Kidney (tissue), 14 donors: ENCODE data around the gene GNA15. TPM values are rescaled to one million over a fixed set of nuclear protein-coding genes. Genes with fewer than 3 reads are reported as not detected.
"Not testable (repeated sequence)": the region's sequence is repeated elsewhere in the genome, so short reads cannot be mapped to it uniquely, and the experiment has no call there.

Source experiments
- DNase-seq, 5 donors: peaks; one replicate each; pipeline ENCODE4 v3.0.0-alpha.2; 2013 to 2020
- FAIRE-seq: peaks from 2 replicates; lab custom pipeline; 2012; peaks lifted over from hg19 to GRCh38; lab: Jason Lieb, UNC
- H3K27ac ChIP-seq, 2 donors: one replicate each; pipeline ENCODE4 v1.7.0; 2013; ENCODE audit warnings: low read depth in 2 of 2, low read length in 2 of 2, inconsistent platforms in 1 of 2
- H3K27me3 ChIP-seq: one replicate; pipeline ENCODE4 v1.7.1; 2013; ENCODE audit warnings: low read length, inconsistent platforms; ENCODE audit not compliant: control insufficient read depth, insufficient read depth
- H3K36me3 ChIP-seq, 3 donors: one replicate each; pipeline versions ENCODE4 v1.7.0 to v1.7.1; 2013; ENCODE audit warnings: low read length in 3 of 3, control low read depth in 1 of 3, inconsistent platforms in 1 of 3; ENCODE audit not compliant: insufficient read depth in 3 of 3, control insufficient read depth in 2 of 3
- H3K4me1 ChIP-seq, 3 donors: one replicate each; pipeline versions ENCODE4 v1.7.0 to v1.7.1; 2013; ENCODE audit warnings: low read length in 3 of 3, inconsistent platforms in 1 of 3, low read depth in 1 of 3; ENCODE audit not compliant: control insufficient read depth in 2 of 3, insufficient read depth in 2 of 3
- H3K4me3 ChIP-seq, 3 donors: one replicate each; pipeline versions ENCODE4 v1.7.0 to v1.8.1; 2013; ENCODE audit warnings: low read length in 3 of 3, control low read depth in 1 of 3, inconsistent platforms in 1 of 3
- H3K9ac ChIP-seq, 3 donors: one replicate each; pipeline versions ENCODE4 v1.7.0 to v1.7.1; 2013; ENCODE audit warnings: low read length in 3 of 3, control low read depth in 1 of 3, inconsistent platforms in 1 of 3
- H3K9me3 ChIP-seq, 3 donors: one replicate each; pipeline versions ENCODE4 v1.7.0 to v1.7.1; 2013; ENCODE audit warnings: low read length in 3 of 3, control low read depth in 1 of 3, inconsistent platforms in 1 of 3; ENCODE audit not compliant: control insufficient read depth in 2 of 3, insufficient read depth in 1 of 3
- CTCF ChIP-seq: IDR thresholded peaks from 3 replicates; pipeline ENCODE4 v1.5.1; 2012; ENCODE audit warnings: mild to moderate bottlenecking, moderate library complexity, borderline replicate concordance; ENCODE audit not compliant: insufficient read depth; ENCODE audit errors: extremely low read depth
- intact Hi-C: fragments of 100-400 bp; cut with DNase I; formaldehyde crosslinking; loops from one replicate; pipeline ENCODE4 v1.11.1; 2022
- polyA plus RNA-seq: library from polyadenylated mRNA; stranded (reverse); fragments of 350-450 nt; fragmentation: Illumina TruSeq; extraction: RNeasy Lipid Tissue Mini Kit (QIAGEN cat#74804); gene quantifications from one replicate; pipeline ENCODE4 v1.2.3, GENCODE V29; 2014; ENCODE audit warnings: low read depth, low replicate concordance; ENCODE audit not compliant: insufficient read depth
- total RNA-seq: library from RNA; stranded (reverse); fragmentation: NEBNext Ultra II Directional; extraction: Animal tissue kit (Norgen Biotek cat#: 25700); gene quantifications from one replicate; pipeline ENCODE4 v1.2.1, GENCODE V29; 2021
- donor health status: control.
- donor health status: control.
- donor health status: control.
- donor health status: control.
- donor health status: control.
- donor health status: DM: yes; HTN: yes; CAD: no.
- donor health status: Normal renal cell carcinoma (clear cell type).

The GNA15 gene
- total and polyA plus RNA-seq, 2 donors from 2014 or later = 1.7 to 8.7 TPM

DNA sequence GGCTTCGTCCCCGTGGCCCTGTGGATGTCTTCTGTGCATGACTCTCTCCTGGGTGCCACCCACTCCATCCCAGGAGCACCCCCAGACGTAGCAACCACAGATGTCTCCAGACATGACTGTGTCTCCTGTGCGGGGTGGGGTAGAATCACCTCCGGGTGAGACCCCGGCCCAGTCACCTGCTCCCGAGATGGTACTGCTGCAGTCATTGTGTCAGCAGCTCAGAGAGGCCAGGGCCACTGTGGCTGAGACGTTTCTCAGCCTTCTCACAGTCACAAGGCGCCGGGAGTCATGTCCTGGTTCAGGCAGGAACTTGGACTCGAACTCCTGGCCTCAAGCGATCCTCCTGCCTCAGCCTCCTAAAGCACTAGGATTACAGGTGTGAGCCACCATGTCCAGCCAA is 66.5 kb downstream of the GNA15 start:
- H3K9ac ChIP-seq = no peak overlapping the region
- H3K36me3 ChIP-seq = peaks cover 0 to 5% (median 2%) of the 10 kb centered on the region in 3 donors
- H3K27ac ChIP-seq = no peak overlapping the region
- H3K4me1 ChIP-seq = no peaks in the 10 kb centered on the region
- intact Hi-C loops = no loop called here
- FAIRE-seq (no peak), DNase-seq (peak in 1 of 5 donors; percentile 39)
- H3K9me3 ChIP-seq = no peaks in the 10 kb centered on the region
- no peak overlapping the region for H3K4me3 ChIP-seq
- no peaks in the 10 kb centered on the region for H3K27me3 ChIP-seq
- no peak for TF ChIP-seq CTCF

- H3K27ac ChIP-seq, intact Hi-C loops, H3K36me3 ChIP-seq, H3K4me1 ChIP-seq, H3K27me3 ChIP-seq, FAIRE-seq, H3K9ac ChIP-seq, H3K4me3 ChIP-seq, DNase-seq, H3K9me3 ChIP-seq: not testable (repeated sequence)
These were observed 67.1 kb downstream of the GNA15 start for GRCh38 chr19:3202895-3203294.

GRCh38 chr19:3203805-3204645 is 68.2 kb downstream of the GNA15 start:
- H3K36me3 ChIP-seq = peaks cover 0 to 5% (median 2%) of the 10 kb centered on the region in 3 donors
- FAIRE-seq = no peak
- intact Hi-C loops = no loop called here
- no peak for DNase-seq
- H3K27me3 ChIP-seq = no peaks in the 10 kb centered on the region
- TF ChIP-seq CTCF = no peak
- H3K27ac ChIP-seq = no peak overlapping the region
- no peak overlapping the region for H3K4me3 ChIP-seq
- no peak overlapping the region for H3K9ac ChIP-seq
- no peaks in the 10 kb centered on the region for H3K9me3 ChIP-seq
- no peaks in the 10 kb centered on the region for H3K4me1 ChIP-seq

GRCh38 chr19:3204646-3205275 is 68.9 kb downstream of the GNA15 start:
- H3K27me3 ChIP-seq = no peaks in the 10 kb centered on the region
- H3K9me3 ChIP-seq = no peaks in the 10 kb centered on the region
- intact Hi-C loops = no loop called here
- H3K4me1 ChIP-seq = no peaks in the 10 kb centered on the region
- no peak overlapping the region for H3K4me3 ChIP-seq
- H3K9ac ChIP-seq = no peak overlapping the region
- TF ChIP-seq CTCF = no peak
- H3K27ac ChIP-seq = no peak overlapping the region
- H3K36me3 ChIP-seq = peaks cover 0 to 5% (median 2%) of the 10 kb centered on the region in 3 donors
- no peak for DNase-seq
- no peak for FAIRE-seq
